ENCODE results near the gene TROAP.
"Not testable (repeated sequence)": the region's sequence is repeated elsewhere in the genome, so short reads cannot be mapped to it uniquely, and the experiment has no call there.

The TROAP gene

GRCh38 chr12:49294086-49294803 lies 28.8 kb upstream of the TROAP start:
- no peak for DNase-seq (ENCODE audit: low read depth, low spot score)

- DNase-seq (ENCODE audit: low read depth, low spot score), result no peak
These were observed 28.3 kb upstream of the TROAP start for GRCh38 chr12:49294804-49295081.

GRCh38 chr12:49295082-49295936 lies 27.7 kb upstream of the TROAP start, which contains the start of gene PRPH:
Gene PRPH, plus strand, starts transcription at chr12:49295147. Its CDS starts 54 bp downstream, at chr12:49295201.
- DNase-seq (ENCODE audit: low read depth, low spot score), result no peak

- peak; percentile 16 for DNase-seq (ENCODE audit: low read depth, low spot score)
These were observed 26.8 kb upstream of the TROAP start for GRCh38 chr12:49296034-49296835.

- DNase-seq (ENCODE audit: low read depth, low spot score), result no peak
These were observed 26.0 kb upstream of the TROAP start for GRCh38 chr12:49296836-49297694.

- no peak for DNase-seq (ENCODE audit: low read depth, low spot score)
These were observed 25.4 kb upstream of the TROAP start for GRCh38 chr12:49297695-49298060.

GRCh38 chr12:49298160-49298559 lies 24.9 kb upstream of the TROAP start:
- no peak for DNase-seq (ENCODE audit: low read depth, low spot score)

GRCh38 chr12:49301760-49302159 lies 21.3 kb upstream of the TROAP start:
- no peak for DNase-seq (ENCODE audit: low read depth, low spot score)

GRCh38 chr12:49304161-49304560 lies 18.9 kb upstream of the TROAP start:
- no peak for DNase-seq (ENCODE audit: low read depth, low spot score)

GRCh38 chr12:49305762-49306510 lies 17.1 kb upstream of the TROAP start:
- no peak for DNase-seq (ENCODE audit: low read depth, low spot score)

- DNase-seq (ENCODE audit: low read depth, low spot score), result no peak
These were observed 13.7 kb upstream of the TROAP start for GRCh38 chr12:49309386-49309785.

- DNase-seq (ENCODE audit: low read depth, low spot score), result not testable (repeated sequence)
These were observed 12.5 kb upstream of the TROAP start for GRCh38 chr12:49310451-49311000.

- DNase-seq (ENCODE audit: low read depth, low spot score), result no peak
These were observed 8.2 kb upstream of the TROAP start for GRCh38 chr12:49314811-49315210.

GRCh38 chr12:49317118-49317517 lies 5.9 kb upstream of the TROAP start:
- not testable (repeated sequence) for DNase-seq (ENCODE audit: low read depth, low spot score)

- DNase-seq (ENCODE audit: low read depth, low spot score), result not testable (repeated sequence)
These were observed 2.5 kb upstream of the TROAP start for GRCh38 chr12:49320411-49321103.

- no peak for DNase-seq (ENCODE audit: low read depth, low spot score)
These were observed 718 bp upstream of the TROAP start for GRCh38 chr12:49322367-49322707.

GRCh38 chr12:49323524-49324097 lies 556 bp downstream of the TROAP start:
- no peak for DNase-seq (ENCODE audit: low read depth, low spot score)

- DNase-seq (ENCODE audit: low read depth, low spot score), result no peak
These were observed 2.6 kb downstream of the TROAP start for GRCh38 chr12:49325606-49326005.

GRCh38 chr12:49327368-49327767 lies 4.3 kb downstream of the TROAP start:
- DNase-seq (ENCODE audit: low read depth, low spot score), result no peak
